GM12878 (cell line): ENCODE measurements around the gene ME3. TPM values are rescaled to one million over a fixed set of nuclear protein-coding genes. Genes with fewer than 3 reads are reported as not detected.

ENCODE experiments used
- ATAC-seq: fragments of 200-7000 bp; cut with Tn5 transposase; 3 replicates; pipeline ENCODE4 v1.9.1; 2020; ENCODE audit warnings: mild to moderate bottlenecking, moderate library complexity
- BruUV-seq: library from RNA; stranded (reverse); fragments of 400-500 nt; replicated peaks from 2 replicates; lab custom pipeline; 2021; lab: Mats Ljungman, UMichigan
- CTCF ChIA-PET: fragments of 300-600 bp; sonication (Branson Sonifier 250); formaldehyde crosslinking; extraction: SDS; loops from one replicate; lab custom pipeline; 2021; ENCODE audit warnings: inconsistent platforms; lab: Yijun Ruan, JAX
- POLR2A ChIA-PET: fragments of 350-600 bp; formaldehyde crosslinking; extraction: SDS; loops from one replicate; lab custom pipeline; 2021; ENCODE audit warnings: inconsistent platforms; lab: Charles Lee
- RAD21 ChIA-PET: fragments of 300-600 bp; sonication (Branson Sonifier 250); formaldehyde crosslinking; loops from one replicate; lab custom pipeline; 2023; ENCODE audit warnings: antibody characterized with exemption; ENCODE audit not compliant: unreplicated experiment; lab: Charles Lee
- SMC1A ChIA-PET: fragments of 300-600 bp; sonication (Branson Sonifier 250); formaldehyde crosslinking; loops from one replicate; lab custom pipeline; 2023; ENCODE audit not compliant: unreplicated experiment, uncharacterized antibody; lab: Charles Lee
- DNase-seq: peaks from one replicate; pipeline ENCODE4 v3.0.0-alpha.2; 2011; ENCODE audit warnings: low read depth, low spot score
- FAIRE-seq: peaks from 3 replicates; lab custom pipeline; 2011; peaks lifted over from hg19 to GRCh38; lab: Jason Lieb, UNC
- H2AFZ ChIP-seq: 2 replicates; pipeline ENCODE4 v1.6.0; 2011; ENCODE audit warnings: low read depth, low read length, control low read depth; ENCODE audit not compliant: control insufficient read depth
- H3K27ac ChIP-seq: 2 replicates; pipeline ENCODE4 v1.5.1; 2011; ENCODE audit warnings: control low read depth; ENCODE audit not compliant: control insufficient read depth, insufficient read depth
- H3K27me3 ChIP-seq, 2 experiments: replicated peaks in 1 of 2; 2 replicates each; pipeline versions ENCODE4 v1.6.0 to v1.6.1; 2011; ENCODE audit warnings: low read length in 1 of 2; ENCODE audit not compliant: control insufficient read depth in 2 of 2, insufficient read depth in 2 of 2
- H3K36me3 ChIP-seq, 2 experiments: 2 replicates each; pipeline ENCODE4 v1.5.1; 2011; ENCODE audit warnings: low read length in 1 of 2; ENCODE audit not compliant: control insufficient read depth in 2 of 2, insufficient read depth in 2 of 2
- H3K4me1 ChIP-seq: 2 replicates; pipeline ENCODE4 v1.6.1; 2011; ENCODE audit warnings: mild to moderate bottlenecking, low read length, moderate library complexity, mixed read lengths; ENCODE audit not compliant: control insufficient read depth, insufficient read depth
- H3K4me2 ChIP-seq: 2 replicates; pipeline ENCODE4 v1.6.0; 2011; ENCODE audit warnings: control low read depth; ENCODE audit not compliant: control insufficient read depth, insufficient read depth
- H3K4me3 ChIP-seq: fragments of 200-600 bp; sonication (generic); 2 replicates; pipeline ENCODE4 v1.5.1; 2016
- H3K79me2 ChIP-seq: 2 replicates; pipeline ENCODE4 v1.6.0; 2011; ENCODE audit warnings: low read length; ENCODE audit not compliant: control insufficient read depth, insufficient read depth
- H3K9ac ChIP-seq: 2 replicates; pipeline ENCODE4 v1.8.0; 2011; ENCODE audit warnings: low read length, control low read depth, mixed read lengths; ENCODE audit not compliant: control insufficient read depth, insufficient read depth
- H3K9me3 ChIP-seq: replicated peaks from 3 replicates; pipeline ENCODE4 v1.5.1; 2011; ENCODE audit warnings: mild to moderate bottlenecking, low read length; ENCODE audit not compliant: control insufficient read depth, insufficient read depth
- H4K20me1 ChIP-seq: 2 replicates; pipeline ENCODE4 v1.6.0; 2011; ENCODE audit not compliant: control insufficient read depth, insufficient read depth
- ATF7 ChIP-seq: fragments of 450-650 bp; IDR thresholded peaks from 2 replicates; pipeline ENCODE4 v1.6.1; 2016; ENCODE audit warnings: low read depth, mild to moderate bottlenecking
- CBX3 ChIP-seq: fragments of 200-600 bp; sonication (generic); IDR thresholded peaks from 2 replicates; pipeline ENCODE4 v1.6.1; 2016; ENCODE audit warnings: low read depth, borderline replicate concordance
- CHD1 ChIP-seq: IDR thresholded peaks from 2 replicates; pipeline ENCODE4 v1.6.1; 2012; ENCODE audit warnings: low read depth, low read length, improper control_type of control experiment
- ETV6 ChIP-seq, 2 experiments: fragments of 450-650 bp in 1 of 2; IDR thresholded peaks in 1 of 2; conservative IDR thresholded peaks in 1 of 2; 2 replicates each; pipeline ENCODE4 v1.6.1; 2014; ENCODE audit warnings: antibody characterized with exemption in 1 of 2, borderline replicate concordance in 1 of 2, low read depth in 1 of 2, mild to moderate bottlenecking in 1 of 2, moderate library complexity in 1 of 2
- FOXK2 ChIP-seq: fragments of 450-650 bp; IDR thresholded peaks from 2 replicates; pipeline ENCODE4 v1.6.1; 2017; ENCODE audit warnings: mild to moderate bottlenecking, moderate library complexity
- IRF3 ChIP-seq: fragments of 450-650 bp; IDR thresholded peaks from 2 replicates; pipeline ENCODE4 v1.6.1; 2014; ENCODE audit warnings: mild to moderate bottlenecking
- MEF2B ChIP-seq: fragments of 450-650 bp; IDR thresholded peaks from 2 replicates; pipeline ENCODE4 v1.6.1; 2018; ENCODE audit warnings: mild to moderate bottlenecking, moderate library complexity; ENCODE audit not compliant: partially characterized antibody, poor library complexity, severe bottlenecking
- MLLT1 ChIP-seq: fragments of 450-650 bp; IDR thresholded peaks from 2 replicates; pipeline ENCODE4 v1.6.1; 2016; ENCODE audit warnings: mild to moderate bottlenecking
- RBBP5 ChIP-seq: fragments of 200-600 bp; sonication (generic); conservative IDR thresholded peaks from 2 replicates; pipeline ENCODE4 v1.6.1; 2016
- YBX1 ChIP-seq: fragments of 450-650 bp; IDR thresholded peaks from 2 replicates; pipeline ENCODE4 v1.6.1; 2016; ENCODE audit warnings: antibody characterized with exemption
- ZNF622 ChIP-seq: fragments of 450-650 bp; IDR thresholded peaks from 2 replicates; pipeline ENCODE4 v1.6.1; 2017; ENCODE audit warnings: mild to moderate bottlenecking, inconsistent platforms
- WGBS: methylation state at CpG from one replicate; pipeline ENCODE4 v1.1.6; 2016; ENCODE audit warnings: low lambda C conversion rate; ENCODE audit not compliant: insufficient replicate concordance, insufficient coverage; ENCODE audit errors: missing lambda C conversion rate; 5-methylcytosine and 5-hydroxymethylcytosine counted together
- in situ Hi-C: fragments of 300-500 bp; cut with MboI; formaldehyde crosslinking; loops from 9 replicates; pipeline ENCODE4 v1.14.3; 2018; ENCODE audit warnings: mixed read lengths
- intact Hi-C: fragments of 100-400 bp; cut with micrococcal nuclease; formaldehyde crosslinking; loops from one replicate; pipeline ENCODE4 v1.14.2; 2022; ENCODE audit not compliant: unreplicated experiment
- polyA plus RNA-seq, 11 experiments: library from polyadenylated mRNA; depleted of rRNA in 4 of 11; unstranded in 6 of 11; stranded (reverse) in 5 of 11; fragments of >200 nt; fragmentation: Nextera tagmentation in 4 of 11; fragmentation: Illumina TruSeq in 1 of 11; extraction: Ambion mirVana in 4 of 11; extraction: Trizol in 1 of 11; gene quantifications; 1 replicate in 1 of 11; 2 replicates in 10 of 11; pipeline versions ENCODE4 v1.2.1 to v1.2.3, GENCODE V29; 2011 to 2016; ENCODE audit warnings: inconsistent platforms in 2 of 11, missing spikeins in 2 of 11, low read depth in 1 of 11
- total RNA-seq, 4 experiments: library from RNA; depleted of rRNA in 3 of 4; stranded (reverse); fragments of >200 nt in 3 of 4; fragmentation: Illumina TruSeq in 1 of 4; extraction: Trizol in 1 of 4; gene quantifications; 2 replicates each; pipeline versions ENCODE4 v1.2.1 to v1.2.3, GENCODE V29; 2013 to 2021

ME3 gene
- total and polyA plus RNA-seq, 10 of the 15 experiments (the other 5 are each of a cell fraction or from before 2014, with no cell fraction given): 0.06 to 0.40 (median 0.19) TPM; not detected in 2

GRCh38 chr11:86509588-86509974, 162.8 kb downstream of the ME3 start:
- H3K4me1 ChIP-seq: no peaks in the 10 kb centered on the region
- 5% methylated on average over 2 of the region's 2 CpGs for WGBS
- no peak overlapping the region for H2AFZ ChIP-seq
- H3K27ac ChIP-seq: no peak overlapping the region
- in situ Hi-C loops: no loop called here
- no peaks in the 10 kb centered on the region for H3K79me2 ChIP-seq
- no peak overlapping the region for H3K4me3 ChIP-seq
- no peaks in the 10 kb centered on the region for H3K36me3 ChIP-seq
- TF ChIP-seq IRF3 (no peak), MEF2B (no peak), ZNF622 (no peak), MLLT1 (no peak), ETV6 (conservative IDR thresholded peaks at IDR 0.05 in 1 of 2, IDR thresholded peaks at IDR 0.05 in 1 of 2; ENCODE audit: borderline replicate concordance in 1 of 2, low read depth in 1 of 2) (no peak), ATF7 (no peak), RBBP5 (no peak), CHD1 (no peak), YBX1 (no peak), CBX3 (no peak), FOXK2 (no peak)
- TF ChIP-seq, all 136 proteins: peak for 0
- H3K9me3 ChIP-seq: no peaks in the 10 kb centered on the region; the same call in 2 of the 3 replicates
- no peak for DNase-seq
- H3K9ac ChIP-seq: no peak overlapping the region
- no TSS peak for BruUV-seq
- ChIA-PET POLR2A (no interaction called here), CTCF (no interaction called here), SMC1A (interaction anchor here (0.6 to 1.2 kb wide), 5 partner anchors 17 to 150 kb away, joined by 3 to 4 read pairs (median 3); no protein-coding TSS in a partner anchor), RAD21 (no interaction called here)
- intact Hi-C loops: no loop called here
- H4K20me1 ChIP-seq: no peaks in the 10 kb centered on the region
- no peak for ATAC-seq
- H3K4me2 ChIP-seq: no peak overlapping the region
- no peaks in the 10 kb centered on the region for H3K27me3 ChIP-seq
- no peak for FAIRE-seq
